ENCODE results near the gene MYOM1. TPM values are rescaled to one million over a fixed set of nuclear protein-coding genes. Genes with fewer than 3 reads are reported as not detected.

Gene MYOM1
- total and polyA plus RNA-seq, 7 donors: 3.3 to 37.7 (median 17.3) TPM

- H3K27ac ChIP-seq: peak overlapping the region in 1 of 4 donors; percentile 13
- no peaks in the 10 kb centered on the region for H3K9me3 ChIP-seq
- no peak overlapping the region for H3K4me3 ChIP-seq
- 26 to 27% methylated on average over 4 of the region's 4 CpGs for WGBS, 2 donors
- no peaks in the 10 kb centered on the region for H3K4me1 ChIP-seq
- no peaks in the 10 kb centered on the region for H3K36me3 ChIP-seq
- DNase-seq: no peak
- TF ChIP-seq EP300 (IDR thresholded peaks at IDR 0.05) (no peak), POLR2AphosphoS5 (IDR thresholded peaks at IDR 0.05) (no peak), POLR2A (IDR thresholded peaks at IDR 0.05) (no peak), CTCF (IDR thresholded peaks at IDR 0.05) (no peak)
- intact Hi-C loops (cut with DNase I): no loop called here
- no peaks in the 10 kb centered on the region for H3K27me3 ChIP-seq
Observed at GRCh38 chr18:3037423-3037915, 182.3 kb downstream of the MYOM1 start.

GRCh38 chr18:3036108-3036507 is 183.7 kb downstream of the MYOM1 start:
- intact Hi-C loops (cut with DNase I): no loop called here
- Histone ChIP-seq H3K4me3 (no peak overlapping the region), H3K4me1 (no peaks in the 10 kb centered on the region), H3K9me3 (no peaks in the 10 kb centered on the region), H3K36me3 (no peaks in the 10 kb centered on the region), H3K27me3 (no peaks in the 10 kb centered on the region), H3K27ac (no peak overlapping the region)
- no peak for DNase-seq
- no peak for TF ChIP-seq POLR2AphosphoS5 (IDR thresholded peaks at IDR 0.05)
- TF ChIP-seq CTCF (IDR thresholded peaks at IDR 0.05): no peak
- TF ChIP-seq EP300 (IDR thresholded peaks at IDR 0.05): no peak
- TF ChIP-seq POLR2A (IDR thresholded peaks at IDR 0.05): no peak
- WGBS, 2 donors: 96% methylated on average over 5 of the region's 5 CpGs

DNA sequence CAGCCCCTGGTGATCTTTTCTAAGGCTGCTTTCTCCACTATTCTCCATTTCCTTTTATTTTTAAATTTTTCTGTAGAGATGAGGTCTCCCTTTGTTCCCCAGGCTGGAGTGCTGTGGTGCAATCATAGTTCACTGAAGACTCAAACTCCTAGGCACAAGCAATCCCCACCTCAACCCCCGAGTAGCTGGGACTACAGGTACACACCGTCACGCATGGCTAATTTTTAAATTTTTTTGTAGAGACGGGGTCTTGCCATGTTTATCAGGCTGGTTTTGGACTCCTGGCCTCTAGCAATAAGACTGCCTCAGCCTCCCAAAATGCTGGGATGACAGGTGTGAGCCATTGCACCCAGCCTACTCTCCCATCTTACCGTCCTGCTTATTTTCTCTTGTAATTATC is 184.1 kb downstream of the MYOM1 start:
- WGBS, 2 donors: 91 to 96% methylated on average over 5 of the region's 5 CpGs
- intact Hi-C loops (cut with DNase I): no loop called here
- no peaks in the 10 kb centered on the region for H3K27me3 ChIP-seq
- no peak for DNase-seq
- H3K36me3 ChIP-seq: no peaks in the 10 kb centered on the region
- TF ChIP-seq EP300 (IDR thresholded peaks at IDR 0.05) (no peak), POLR2A (IDR thresholded peaks at IDR 0.05) (no peak), CTCF (IDR thresholded peaks at IDR 0.05) (no peak), POLR2AphosphoS5 (IDR thresholded peaks at IDR 0.05) (no peak)
- H3K4me1 ChIP-seq: no peaks in the 10 kb centered on the region
- H3K9me3 ChIP-seq: no peaks in the 10 kb centered on the region
- no peak overlapping the region for H3K27ac ChIP-seq
- H3K4me3 ChIP-seq: no peak overlapping the region

GRCh38 chr18:3032721-3033120 is 187.0 kb downstream of the MYOM1 start:
- Histone ChIP-seq H3K9me3 (no peaks in the 10 kb centered on the region), H3K27me3 (no peaks in the 10 kb centered on the region), H3K4me1 (peaks cover 0 to 25% (median 15%) of the 10 kb centered on the region in 4 donors), H3K36me3 (no peaks in the 10 kb centered on the region), H3K4me3 (no peak overlapping the region), H3K27ac (no peak overlapping the region)
- TF ChIP-seq EP300 (IDR thresholded peaks at IDR 0.05) (no peak), POLR2AphosphoS5 (IDR thresholded peaks at IDR 0.05) (no peak), POLR2A (IDR thresholded peaks at IDR 0.05) (no peak), CTCF (IDR thresholded peaks at IDR 0.05) (no peak)
- DNase-seq: no peak
- WGBS, 2 donors: 90 to 96% methylated on average over 3 of the region's 3 CpGs
- intact Hi-C loops (cut with DNase I): no loop called here

All from sigmoid colon (tissue), 7 donors.